ENCODE data around the gene DNAH2.

DNAH2 gene

GRCh38 chr17:7755095-7755890 is 37.7 kb downstream of the DNAH2 start:
- no peak overlapping the region for H3K4me3 ChIP-seq (ENCODE audit: low read depth, low read length)
- no peak for TF ChIP-seq CTCF (IDR thresholded peaks at IDR 0.05; ENCODE audit: low read depth, low read length)

GRCh38 chr17:7756968-7757367 is 39.4 kb downstream of the DNAH2 start:
- no peak overlapping the region for H3K4me3 ChIP-seq (ENCODE audit: low read depth, low read length)
- TF ChIP-seq CTCF (IDR thresholded peaks at IDR 0.05; ENCODE audit: low read depth, low read length), result no peak

DNA sequence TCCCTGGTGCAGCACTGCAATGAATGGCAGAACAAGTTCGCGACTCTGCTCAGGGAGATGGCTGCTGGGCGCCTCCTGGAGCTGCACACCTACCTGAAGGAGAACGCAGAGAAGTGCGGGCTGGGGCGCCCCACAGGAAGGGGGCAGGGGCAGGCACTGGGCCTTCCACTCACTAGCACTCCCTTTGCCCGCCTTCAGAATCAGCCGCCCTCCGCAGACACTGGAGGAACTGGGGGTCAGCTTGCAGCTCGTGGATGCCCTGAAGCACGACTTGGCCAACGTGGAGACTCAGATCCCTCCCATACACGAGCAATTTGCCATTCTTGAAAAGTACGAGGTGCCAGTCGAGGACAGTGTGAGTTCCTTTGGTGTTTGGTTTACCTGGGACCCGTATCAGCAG is 46.4 kb downstream of the DNAH2 start:
- H3K4me3 ChIP-seq (ENCODE audit: low read depth, low read length), result no peak overlapping the region
- no peak for TF ChIP-seq CTCF (IDR thresholded peaks at IDR 0.05; ENCODE audit: low read depth, low read length)

GRCh38 chr17:7767004-7767403 is 49.5 kb downstream of the DNAH2 start:
- no peak for TF ChIP-seq CTCF (IDR thresholded peaks at IDR 0.05; ENCODE audit: low read depth, low read length)
- H3K4me3 ChIP-seq (ENCODE audit: low read depth, low read length), result no peak overlapping the region

DNA sequence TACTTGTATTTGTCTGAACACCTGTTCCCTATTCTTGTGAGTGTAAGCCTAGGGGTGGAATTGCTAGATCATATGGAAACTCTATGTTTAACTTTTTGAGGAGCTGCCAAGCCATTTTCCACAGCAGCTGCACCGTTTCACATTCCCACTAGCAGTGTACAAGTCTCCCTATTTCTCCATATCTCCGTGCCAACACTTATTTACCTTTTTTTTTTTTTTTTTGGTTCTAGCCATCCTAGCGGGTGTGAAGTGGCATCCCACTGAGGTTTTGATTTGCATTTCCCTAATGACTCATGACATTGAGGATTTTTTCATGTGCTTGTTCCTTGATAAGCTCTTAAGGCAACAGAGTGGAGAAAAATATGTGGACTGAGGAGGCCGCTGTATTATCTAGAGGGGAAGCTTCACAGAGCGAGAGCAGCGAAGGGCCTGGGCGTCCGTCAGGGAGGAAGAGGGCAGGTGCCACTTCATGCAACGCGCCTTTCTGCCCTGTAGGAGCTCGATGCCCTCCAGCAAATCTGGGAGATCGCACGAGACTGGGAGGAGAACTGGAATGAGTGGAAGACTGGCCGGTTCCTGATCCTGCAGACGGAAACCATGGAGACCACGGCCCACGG is 50.0 kb downstream of the DNAH2 start:
- H3K4me3 ChIP-seq (ENCODE audit: low read depth, low read length), result no peak overlapping the region
- no peak for TF ChIP-seq CTCF (IDR thresholded peaks at IDR 0.05; ENCODE audit: low read depth, low read length)

- no peak for TF ChIP-seq CTCF (IDR thresholded peaks at IDR 0.05; ENCODE audit: low read depth, low read length)
- no peak overlapping the region for H3K4me3 ChIP-seq (ENCODE audit: low read depth, low read length)
Observed at GRCh38 chr17:7769854-7770253, 52.3 kb downstream of the DNAH2 start.

DNA sequence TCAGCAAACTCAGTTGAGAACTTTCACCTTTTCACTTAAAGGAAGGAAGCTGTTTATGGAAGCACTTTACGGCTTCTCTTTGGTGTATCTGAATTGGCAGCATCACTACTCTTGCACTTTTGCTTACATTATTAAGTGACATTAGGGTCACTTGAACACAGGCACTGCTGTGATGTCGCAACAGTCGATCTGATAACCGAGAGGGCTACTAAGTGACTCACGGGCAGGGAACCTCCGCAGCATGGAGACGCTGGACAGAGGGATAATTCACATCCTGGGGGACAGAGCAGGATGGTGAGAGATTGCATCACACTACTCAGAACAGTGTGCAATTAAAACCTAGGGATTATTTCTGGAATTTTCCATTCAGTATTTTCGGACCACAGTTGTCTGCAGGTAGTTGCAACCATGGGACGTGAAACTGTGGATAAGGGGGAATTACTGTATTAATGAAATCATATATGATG is 56.5 kb downstream of the DNAH2 start:
- no peak for TF ChIP-seq CTCF (IDR thresholded peaks at IDR 0.05; ENCODE audit: low read depth, low read length)
- H3K4me3 ChIP-seq (ENCODE audit: low read depth, low read length), result no peak overlapping the region
